PC-9 (cell line): ENCODE measurements around the gene BMF. TPM values are rescaled to one million over a fixed set of nuclear protein-coding genes. Genes with fewer than 3 reads are reported as not detected.

Experiments
- BruUV-seq: library from RNA; stranded (reverse); fragments of 400-500 nt; replicated peaks from 2 replicates; lab custom pipeline; 2021; lab: Mats Ljungman, UMichigan
- CTCF ChIA-PET: fragments of 300-600 bp; sonication (Branson Sonifier 250); formaldehyde crosslinking; loops from one replicate; lab custom pipeline; 2022; ENCODE audit warnings: antibody characterized with exemption; lab: Charles Lee
- POLR2A ChIA-PET: fragments of 300-600 bp; sonication (Branson Sonifier 250); formaldehyde crosslinking; loops from one replicate; lab custom pipeline; 2022; ENCODE audit warnings: antibody characterized with exemption; ENCODE audit not compliant: unreplicated experiment; lab: Charles Lee
- DNase-seq, 2 experiments: peaks; one replicate each; pipeline versions ENCODE4 v3.0.0 to v3.0.0-alpha.2; 2015 to 2022; ENCODE audit warnings: mixed read lengths in 1 of 2
- H2AFZ ChIP-seq: fragments of 200-600 bp; sonication (generic); 2 replicates; pipeline ENCODE4 v1.8.1; 2017; ENCODE audit warnings: antibody characterized with exemption
- H3F3A ChIP-seq: fragments of 200-600 bp; sonication (generic); 2 replicates; pipeline ENCODE4 v1.8.1; 2017; ENCODE audit warnings: antibody characterized with exemption, mild to moderate bottlenecking, low read depth; ENCODE audit not compliant: insufficient read depth
- H3K27ac ChIP-seq: fragments of 200-600 bp; sonication (generic); 2 replicates; pipeline ENCODE4 v1.6.1; 2016; ENCODE audit warnings: mixed run types
- H3K27me3 ChIP-seq: fragments of 200-600 bp; sonication (generic); 2 replicates; pipeline ENCODE4 v1.6.1; 2016; ENCODE audit warnings: low read depth, mixed run types; ENCODE audit not compliant: insufficient read depth
- H3K36me3 ChIP-seq: fragments of 200-600 bp; sonication (generic); 2 replicates; pipeline ENCODE4 v1.6.1; 2016; ENCODE audit warnings: low read depth, mixed run types
- H3K4me1 ChIP-seq: fragments of 200-600 bp; sonication (generic); replicated peaks from 2 replicates; pipeline ENCODE4 v1.6.1; 2016; ENCODE audit warnings: mixed run types; ENCODE audit not compliant: insufficient read depth
- H3K4me2 ChIP-seq: fragments of 200-600 bp; sonication (generic); 2 replicates; pipeline ENCODE4 v1.6.1; 2017; ENCODE audit warnings: mixed run types
- H3K4me3 ChIP-seq: fragments of 200-600 bp; sonication (generic); 2 replicates; pipeline ENCODE4 v1.6.1; 2016; ENCODE audit warnings: mixed run types
- H3K79me2 ChIP-seq: fragments of 200-600 bp; sonication (generic); 2 replicates; pipeline ENCODE4 v1.6.1; 2017; ENCODE audit warnings: low read depth, mixed run types
- H3K9me2 ChIP-seq: fragments of 200-600 bp; sonication (generic); 2 replicates; pipeline ENCODE4 v1.8.1; 2017; ENCODE audit warnings: mild to moderate bottlenecking; ENCODE audit not compliant: insufficient read depth
- H3K9me3 ChIP-seq: fragments of 200-600 bp; sonication (generic); 2 replicates; pipeline ENCODE4 v1.8.1; 2016; ENCODE audit warnings: low read depth; ENCODE audit not compliant: insufficient read depth
- H4K20me1 ChIP-seq: fragments of 200-600 bp; sonication (generic); 2 replicates; pipeline ENCODE4 v1.8.1; 2017; ENCODE audit not compliant: insufficient read depth
- EZH2 ChIP-seq: fragments of 200-600 bp; sonication (generic); IDR thresholded peaks from 2 replicates; pipeline ENCODE4 v1.8.0; 2017; ENCODE audit warnings: antibody characterized with exemption, low read depth
- intact Hi-C: fragments of 100-400 bp; cut with micrococcal nuclease; formaldehyde crosslinking; loops from one replicate; pipeline ENCODE4 v1.10.0; 2022; ENCODE audit not compliant: unreplicated experiment
- total RNA-seq: library from RNA; stranded (reverse); gene quantifications from 2 replicates; pipeline ENCODE4 v1.2.3, GENCODE V29; 2021
- TF ChIP-seq, protein P1 (sequence below): fragments of 200-600 bp; sonication (generic); conservative IDR thresholded peaks from 2 replicates; pipeline ENCODE4 v1.6.1; 2017; ENCODE audit warnings: mixed run types, antibody characterized with exemption, mild to moderate bottlenecking, moderate library complexity

Gene BMF
- total RNA-seq, 1 experiment from 2014 or later, result 11.0 TPM

DNA sequence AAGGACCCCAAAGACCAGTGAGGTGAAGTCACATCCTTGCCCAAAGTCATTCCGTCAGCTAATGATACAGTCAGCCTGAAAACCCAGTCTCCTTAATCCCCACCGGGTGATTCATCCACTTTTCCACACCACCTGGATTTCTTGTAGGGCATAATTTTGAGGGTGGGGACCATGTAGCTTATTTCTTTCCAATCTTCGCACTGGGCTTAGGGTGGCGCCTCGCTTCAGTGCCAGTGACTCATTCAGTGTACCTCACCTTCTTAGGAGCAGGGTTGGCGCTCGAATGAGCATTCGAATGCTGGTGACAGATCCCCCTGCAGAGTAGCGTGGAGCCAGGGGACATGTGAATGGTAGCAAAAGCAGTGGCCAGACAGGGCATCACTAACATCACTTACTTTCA, 24.0 kb downstream of the BMF start:
- Histone ChIP-seq H3K4me1 (peaks cover 59% of the 10 kb centered on the region), H3K79me2 (no peaks in the 10 kb centered on the region), H3K27ac (no peak overlapping the region), H3K27me3 (no peaks in the 10 kb centered on the region), H2AFZ (no peak overlapping the region), H3K9me3 (no peaks in the 10 kb centered on the region), H3K36me3 (no peaks in the 10 kb centered on the region), H3K9me2 (no peaks in the 10 kb centered on the region), H3K4me2 (peak overlapping the region; percentile 26), H3F3A (peaks cover 11% of the 10 kb centered on the region; the same call in 1 of the 2 replicates), H3K4me3 (no peak overlapping the region), H4K20me1 (no peaks in the 10 kb centered on the region)
- no peak for TF ChIP-seq EZH2
- TF ChIP-seq, protein P1, sequence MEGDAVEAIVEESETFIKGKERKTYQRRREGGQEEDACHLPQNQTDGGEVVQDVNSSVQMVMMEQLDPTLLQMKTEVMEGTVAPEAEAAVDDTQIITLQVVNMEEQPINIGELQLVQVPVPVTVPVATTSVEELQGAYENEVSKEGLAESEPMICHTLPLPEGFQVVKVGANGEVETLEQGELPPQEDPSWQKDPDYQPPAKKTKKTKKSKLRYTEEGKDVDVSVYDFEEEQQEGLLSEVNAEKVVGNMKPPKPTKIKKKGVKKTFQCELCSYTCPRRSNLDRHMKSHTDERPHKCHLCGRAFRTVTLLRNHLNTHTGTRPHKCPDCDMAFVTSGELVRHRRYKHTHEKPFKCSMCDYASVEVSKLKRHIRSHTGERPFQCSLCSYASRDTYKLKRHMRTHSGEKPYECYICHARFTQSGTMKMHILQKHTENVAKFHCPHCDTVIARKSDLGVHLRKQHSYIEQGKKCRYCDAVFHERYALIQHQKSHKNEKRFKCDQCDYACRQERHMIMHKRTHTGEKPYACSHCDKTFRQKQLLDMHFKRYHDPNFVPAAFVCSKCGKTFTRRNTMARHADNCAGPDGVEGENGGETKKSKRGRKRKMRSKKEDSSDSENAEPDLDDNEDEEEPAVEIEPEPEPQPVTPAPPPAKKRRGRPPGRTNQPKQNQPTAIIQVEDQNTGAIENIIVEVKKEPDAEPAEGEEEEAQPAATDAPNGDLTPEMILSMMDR, result no peak
- intact Hi-C loops, result no loop called here
- ChIA-PET CTCF (interaction anchor here (0.5 kb wide), 1 partner anchor 224 kb away, joined by 3 read pairs; no protein-coding TSS in a partner anchor), POLR2A (interaction anchor here (0.5 kb wide), 1 partner anchor 14 kb away, joined by 4 read pairs; no protein-coding TSS in a partner anchor)
- peak in 1 of 2 experiments; percentile 76 for DNase-seq
- no TSS peak for BruUV-seq

DNA sequence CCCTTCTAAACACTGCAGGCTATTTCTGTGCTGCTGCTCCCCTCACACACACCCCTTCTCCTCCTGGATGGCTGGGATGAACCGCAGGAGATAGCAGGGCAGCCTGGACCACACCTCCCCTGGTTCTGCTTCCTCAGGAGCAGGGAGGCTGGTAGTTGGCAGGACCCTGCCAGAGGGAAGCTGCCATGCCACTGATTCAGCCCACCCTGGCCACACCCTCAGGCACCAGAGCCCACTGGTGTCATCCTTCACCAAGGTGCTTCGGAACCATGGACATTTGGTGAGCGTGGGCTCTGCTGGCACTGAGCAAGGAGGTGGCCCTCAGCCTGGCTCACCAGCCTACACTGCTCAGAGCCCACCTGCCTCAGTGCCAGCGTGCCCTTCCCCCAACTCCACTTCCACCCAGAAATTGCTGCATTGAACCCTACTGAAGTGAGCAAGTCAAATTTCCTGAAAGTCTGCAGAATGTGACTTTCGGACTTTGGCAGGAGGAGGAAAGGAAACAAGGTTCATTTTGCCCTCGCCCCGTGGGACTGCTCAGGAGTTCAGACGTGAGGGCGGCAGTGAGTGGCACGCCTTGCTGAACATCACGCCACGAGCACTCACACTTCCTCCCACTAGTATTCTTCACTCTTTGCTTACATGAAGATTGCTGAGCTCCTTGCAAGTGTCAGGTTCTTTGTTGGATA, 26.3 kb downstream of the BMF start:
- Histone ChIP-seq H3K36me3 (no peaks in the 10 kb centered on the region), H3K27me3 (no peaks in the 10 kb centered on the region), H2AFZ (no peak overlapping the region), H3K9me3 (no peaks in the 10 kb centered on the region), H3K9me2 (no peaks in the 10 kb centered on the region), H3K4me1 (peaks cover 36% of the 10 kb centered on the region), H4K20me1 (no peaks in the 10 kb centered on the region), H3F3A (peaks cover 10% of the 10 kb centered on the region; the same call in 1 of the 2 replicates), H3K79me2 (no peaks in the 10 kb centered on the region), H3K4me2 (peak overlapping the region; percentile 72), H3K27ac (no peak overlapping the region), H3K4me3 (no peak overlapping the region)
- DNase-seq, result no peak
- POLR2A ChIA-PET, result interaction anchor here (0.6 kb wide), 1 partner anchor 16 kb away, joined by 3 read pairs; no protein-coding TSS in a partner anchor
- CTCF ChIA-PET, result interaction anchor here (0.6 kb wide), 1 partner anchor 18 kb away, joined by 9 read pairs; no protein-coding TSS in a partner anchor
- no TSS peak for BruUV-seq
- intact Hi-C loops, result no loop called here
- no peak for TF ChIP-seq EZH2
- TF ChIP-seq, protein P1, result no peak

GRCh38 chr15:40081691-40082194, 26.9 kb downstream of the BMF start:
- CTCF ChIA-PET, result interaction anchor here (0.6 kb wide), 1 partner anchor 19 kb away, joined by 9 read pairs; no protein-coding TSS in a partner anchor
- intact Hi-C loops, result no loop called here

More at GRCh38 chr15:40081691-40082194, 26.9 kb downstream of the BMF start:
- Histone ChIP-seq H3K36me3 (no peaks in the 10 kb centered on the region), H3F3A (peaks cover 10% of the 10 kb centered on the region; the same call in 1 of the 2 replicates), H4K20me1 (no peaks in the 10 kb centered on the region), H3K79me2 (no peaks in the 10 kb centered on the region), H2AFZ (peak overlapping the region; percentile 63; the same call in 1 of the 2 replicates), H3K27me3 (no peaks in the 10 kb centered on the region), H3K4me2 (peak overlapping the region; percentile 72), H3K9me3 (no peaks in the 10 kb centered on the region), H3K27ac (no peak overlapping the region), H3K4me1 (peaks cover 34% of the 10 kb centered on the region), H3K9me2 (no peaks in the 10 kb centered on the region), H3K4me3 (peak overlapping the region; percentile 44; the same call in 1 of the 2 replicates)
- no peak for TF ChIP-seq EZH2
- TF ChIP-seq, protein P1, result no peak
- POLR2A ChIA-PET, result interaction anchor here (0.6 kb wide), 1 partner anchor 16 kb away, joined by 3 read pairs; no protein-coding TSS in a partner anchor
- no TSS peak for BruUV-seq
- peak in 1 of 2 experiments; percentile 41 for DNase-seq
